ENCODE results near the gene WDR7.

DNA sequence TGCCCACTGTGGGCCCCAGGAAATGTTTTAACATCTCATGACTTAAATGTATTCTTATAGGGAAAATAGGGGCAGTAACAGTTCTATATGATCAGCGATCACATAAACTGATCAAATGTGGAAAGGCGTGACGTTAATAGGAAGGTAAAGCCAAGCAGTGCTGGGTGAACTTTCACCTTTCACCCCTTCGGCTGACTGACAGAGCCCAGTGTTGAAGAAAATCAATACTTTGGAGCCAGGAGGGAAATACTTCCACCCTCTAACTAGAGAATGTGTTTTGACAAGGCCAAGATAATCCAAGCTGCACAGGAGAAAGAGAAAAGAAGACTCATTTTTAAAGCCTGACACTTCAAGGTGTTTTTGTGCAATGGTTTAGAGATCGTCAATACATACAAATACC is 379.3 kb downstream of the WDR7 start:
- TF ChIP-seq, protein P1, sequence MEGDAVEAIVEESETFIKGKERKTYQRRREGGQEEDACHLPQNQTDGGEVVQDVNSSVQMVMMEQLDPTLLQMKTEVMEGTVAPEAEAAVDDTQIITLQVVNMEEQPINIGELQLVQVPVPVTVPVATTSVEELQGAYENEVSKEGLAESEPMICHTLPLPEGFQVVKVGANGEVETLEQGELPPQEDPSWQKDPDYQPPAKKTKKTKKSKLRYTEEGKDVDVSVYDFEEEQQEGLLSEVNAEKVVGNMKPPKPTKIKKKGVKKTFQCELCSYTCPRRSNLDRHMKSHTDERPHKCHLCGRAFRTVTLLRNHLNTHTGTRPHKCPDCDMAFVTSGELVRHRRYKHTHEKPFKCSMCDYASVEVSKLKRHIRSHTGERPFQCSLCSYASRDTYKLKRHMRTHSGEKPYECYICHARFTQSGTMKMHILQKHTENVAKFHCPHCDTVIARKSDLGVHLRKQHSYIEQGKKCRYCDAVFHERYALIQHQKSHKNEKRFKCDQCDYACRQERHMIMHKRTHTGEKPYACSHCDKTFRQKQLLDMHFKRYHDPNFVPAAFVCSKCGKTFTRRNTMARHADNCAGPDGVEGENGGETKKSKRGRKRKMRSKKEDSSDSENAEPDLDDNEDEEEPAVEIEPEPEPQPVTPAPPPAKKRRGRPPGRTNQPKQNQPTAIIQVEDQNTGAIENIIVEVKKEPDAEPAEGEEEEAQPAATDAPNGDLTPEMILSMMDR (IDR thresholded peaks at IDR 0.05): no peak
- no peak for TF ChIP-seq POLR2A (IDR thresholded peaks at IDR 0.05)

Measured in prostate gland (tissue), 2 donors.